HG03565 (cell line): ENCODE results near the gene FMC1.

Experiments used
- ATAC-seq: cut with Tn5 transposase; IDR thresholded peaks from one replicate; pipeline ENCODE4 v1.9.1; 2021; ENCODE audit warnings: mild to moderate bottlenecking, moderate library complexity; ENCODE audit not compliant: unreplicated experiment

The FMC1 gene

GRCh38 chr7:139370943-139371313, 29.8 kb downstream of the FMC1 start:
- ATAC-seq, result no peak

GRCh38 chr7:139374246-139374645, 33.1 kb downstream of the FMC1 start:
- ATAC-seq, result no peak

- no peak for ATAC-seq
Measured at GRCh38 chr7:139382439-139382838, 41.3 kb downstream of the FMC1 start.

GRCh38 chr7:139384611-139385010, 43.5 kb downstream of the FMC1 start:
- no peak for ATAC-seq

- ATAC-seq, result no peak
Measured at GRCh38 chr7:139387594-139387993, 46.5 kb downstream of the FMC1 start.

GRCh38 chr7:139389091-139389490, 48.0 kb downstream of the FMC1 start:
- no peak for ATAC-seq

GRCh38 chr7:139389774-139390173, 48.6 kb downstream of the FMC1 start:
- ATAC-seq, result no peak

- no peak for ATAC-seq
Measured at GRCh38 chr7:139393621-139394211, 52.6 kb downstream of the FMC1 start.

- ATAC-seq, result no peak
Measured at GRCh38 chr7:139394540-139394939, 53.4 kb downstream of the FMC1 start.
